BLaER1 treated with 17β-estradiol and CSF1 and Interleukin-3, amounts not matched to agents 10 nM and 100 nM (cell line): ENCODE data around the gene ITPKB.
A peak's percentile ranks its signal among the peaks of the same experiment; 100 is the strongest.

Source experiments
- H3K27ac ChIP-seq, 11 experiments: shearing (Covaris generic); formaldehyde crosslinking; 2 replicates each; pipeline ENCODE4 v1.8.1; 2022
- H3K27me3 ChIP-seq, 11 experiments: shearing (Covaris generic); formaldehyde crosslinking; 2 replicates each; pipeline ENCODE4 v1.8.1; 2022
- H3K36me3 ChIP-seq, 11 experiments: shearing (Covaris generic); formaldehyde crosslinking; 2 replicates each; pipeline ENCODE4 v1.8.1; 2022
- H3K4me1 ChIP-seq, 10 experiments: shearing (Covaris generic); formaldehyde crosslinking; 2 replicates each; pipeline ENCODE4 v1.8.1; 2022
- H3K4me2 ChIP-seq, 11 experiments: shearing (Covaris generic); formaldehyde crosslinking; 2 replicates each; pipeline ENCODE4 v1.8.1; 2022
- H3K4me3 ChIP-seq, 10 experiments: shearing (Covaris generic); formaldehyde crosslinking; 2 replicates each; pipeline ENCODE4 v1.8.1; 2022
- H3K9ac ChIP-seq, 11 experiments: shearing (Covaris generic); formaldehyde crosslinking; 2 replicates each; pipeline ENCODE4 v1.8.1; 2022
- H3K9me3 ChIP-seq, 11 experiments: shearing (Covaris generic); formaldehyde crosslinking; replicated peaks in 1 of 11; 2 replicates each; pipeline ENCODE4 v1.8.1; 2022
- H4K20me1 ChIP-seq, 11 experiments: shearing (Covaris generic); formaldehyde crosslinking; 2 replicates each; pipeline ENCODE4 v1.8.1; 2022
- Cebpa-rat ChIP-seq, 11 experiments: shearing (Covaris generic); IDR thresholded peaks; 2 replicates each; pipeline ENCODE4 v1.8.1; 2022

Gene ITPKB

GRCh38 chr1:226692051-226692792 lies 46.9 kb downstream of the ITPKB start:
- Histone ChIP-seq H4K20me1 (peaks cover 0 to 26% (median 16%) of the 10 kb centered on the region in 11 experiments; a peak in 13 of 22 replicates), H3K4me3 (no peak overlapping the region), H3K4me1 (peaks cover 42 to 81% (median 57%) of the 10 kb centered on the region in 10 experiments), H3K27ac (peak overlapping the region in 1 of 11 experiments; percentile 7; a peak in 1 of 22 replicates), H3K9ac (no peak overlapping the region), H3K4me2 (peak overlapping the region in 10 of 11 experiments; percentile 6 to 63 (median 36); a peak in 11 of 22 replicates), H3K27me3 (no peaks in the 10 kb centered on the region), H3K36me3 (peaks cover 0 to 29% (median 10%) of the 10 kb centered on the region in 11 experiments; a peak in 10 of 22 replicates), H3K9me3 (no peaks in the 10 kb centered on the region)
- no peak for TF ChIP-seq Cebpa-rat (IDR thresholded peaks at IDR 0.05)

GRCh38 chr1:226691247-226691646 lies 47.8 kb downstream of the ITPKB start:
- no peaks in the 10 kb centered on the region for H3K27me3 ChIP-seq
- H3K9ac ChIP-seq, result 0 out of 22 replicates have a peak overlapping the region, but pooled peaks of 1 of the 11 experiments have one; percentile 1
- peaks cover 0 to 29% (median 10%) of the 10 kb centered on the region in 11 experiments; a peak in 10 of 22 replicates for H3K36me3 ChIP-seq
- H4K20me1 ChIP-seq, result peaks cover 0 to 32% (median 17%) of the 10 kb centered on the region in 11 experiments; a peak in 13 of 22 replicates
- H3K4me2 ChIP-seq, result peak overlapping the region; percentile 6 to 63 (median 31); a peak in 18 of 22 replicates
- TF ChIP-seq Cebpa-rat (IDR thresholded peaks at IDR 0.05), result no peak
- H3K4me1 ChIP-seq, result peaks cover 42 to 81% (median 57%) of the 10 kb centered on the region in 10 experiments
- H3K27ac ChIP-seq, result no peak overlapping the region
- no peak overlapping the region for H3K4me3 ChIP-seq
- no peaks in the 10 kb centered on the region for H3K9me3 ChIP-seq

- H3K4me1 ChIP-seq, result peaks cover 50 to 85% (median 62%) of the 10 kb centered on the region in 10 experiments
Measured at GRCh38 chr1:226690460-226690982, 48.6 kb downstream of the ITPKB start.

GRCh38 chr1:226688808-226689207 lies 50.3 kb downstream of the ITPKB start:
- peaks cover 0 to 35% (median 9%) of the 10 kb centered on the region in 11 experiments; a peak in 11 of 22 replicates for H3K36me3 ChIP-seq
- H3K4me3 ChIP-seq, result no peak overlapping the region
- peaks cover 57 to 90% (median 75%) of the 10 kb centered on the region in 10 experiments for H3K4me1 ChIP-seq
- peak overlapping the region in 2 of 11 experiments; percentile 12 to 73; a peak in 3 of 22 replicates for H3K27ac ChIP-seq
- no peak for TF ChIP-seq Cebpa-rat (IDR thresholded peaks at IDR 0.05)
- peaks cover 0 to 33% (median 18%) of the 10 kb centered on the region in 11 experiments; a peak in 13 of 22 replicates for H4K20me1 ChIP-seq
- no peaks in the 10 kb centered on the region for H3K27me3 ChIP-seq
- peak overlapping the region; percentile 52 to 96 (median 77); a peak in 21 of 22 replicates for H3K4me2 ChIP-seq
- no peaks in the 10 kb centered on the region for H3K9me3 ChIP-seq
- H3K9ac ChIP-seq, result peak overlapping the region in 1 of 11 experiments; percentile 59; a peak in 2 of 22 replicates

More at GRCh38 chr1:226690460-226690982, 48.6 kb downstream of the ITPKB start:
- peaks cover 0 to 32% (median 17%) of the 10 kb centered on the region in 11 experiments; a peak in 13 of 22 replicates for H4K20me1 ChIP-seq
- peaks cover 0 to 29% (median 8%) of the 10 kb centered on the region in 11 experiments; a peak in 10 of 22 replicates for H3K36me3 ChIP-seq
- TF ChIP-seq Cebpa-rat (IDR thresholded peaks at IDR 0.05), result no peak
- H3K9me3 ChIP-seq, result no peaks in the 10 kb centered on the region
- no peaks in the 10 kb centered on the region for H3K27me3 ChIP-seq
- H3K4me2 ChIP-seq, result peak overlapping the region; percentile 6 to 63 (median 31); a peak in 21 of 22 replicates
- peak overlapping the region in 1 of 11 experiments; percentile 1; a peak in 1 of 22 replicates for H3K27ac ChIP-seq
- no peak overlapping the region for H3K4me3 ChIP-seq
- H3K9ac ChIP-seq, result no peak overlapping the region

GRCh38 chr1:226688056-226688748 lies 50.9 kb downstream of the ITPKB start:
- peaks cover 57 to 96% (median 80%) of the 10 kb centered on the region in 10 experiments for H3K4me1 ChIP-seq
- peaks cover 0 to 35% (median 18%) of the 10 kb centered on the region in 11 experiments; a peak in 13 of 22 replicates for H4K20me1 ChIP-seq
- peaks cover 0 to 29% (median 7%) of the 10 kb centered on the region in 11 experiments; a peak in 11 of 22 replicates for H3K36me3 ChIP-seq
- peak overlapping the region in 1 of 11 experiments; percentile 59; a peak in 3 of 22 replicates for H3K9ac ChIP-seq
- peak overlapping the region in 4 of 11 experiments; percentile 12 to 73 (median 54); a peak in 6 of 22 replicates for H3K27ac ChIP-seq
- no peak overlapping the region; a peak in 1 of 20 replicates for H3K4me3 ChIP-seq
- no peak for TF ChIP-seq Cebpa-rat (IDR thresholded peaks at IDR 0.05)
- H3K27me3 ChIP-seq, result no peaks in the 10 kb centered on the region
- peak overlapping the region; percentile 52 to 96 (median 77) for H3K4me2 ChIP-seq
- H3K9me3 ChIP-seq, result no peaks in the 10 kb centered on the region

- TF ChIP-seq Cebpa-rat (IDR thresholded peaks at IDR 0.05), result no peak
- H3K9me3 ChIP-seq, result no peaks in the 10 kb centered on the region
- H3K4me2 ChIP-seq, result peak overlapping the region; percentile 52 to 96 (median 77)
Measured at GRCh38 chr1:226687426-226687825, 51.7 kb downstream of the ITPKB start.

GRCh38 chr1:226686440-226687425 lies 52.3 kb downstream of the ITPKB start:
- no peaks in the 10 kb centered on the region for H3K9me3 ChIP-seq
- peak overlapping the region in 6 of 11 experiments; percentile 3 to 73 (median 54); a peak in 9 of 22 replicates for H3K27ac ChIP-seq
- peaks cover 0 to 17% (median 3%) of the 10 kb centered on the region in 11 experiments; a peak in 7 of 22 replicates for H3K36me3 ChIP-seq
- H3K4me2 ChIP-seq, result peak overlapping the region; percentile 52 to 96 (median 77)
- H3K9ac ChIP-seq, result peak overlapping the region in 4 of 11 experiments; percentile 34 to 59 (median 52); a peak in 9 of 22 replicates
- H3K27me3 ChIP-seq, result no peaks in the 10 kb centered on the region
- peaks cover 0 to 40% (median 21%) of the 10 kb centered on the region in 11 experiments; a peak in 13 of 22 replicates for H4K20me1 ChIP-seq
- peaks cover 49 to 98% (median 80%) of the 10 kb centered on the region in 10 experiments for H3K4me1 ChIP-seq
- 0 out of 20 replicates have a peak overlapping the region, but pooled peaks of 1 of the 10 experiments have one; percentile 8 for H3K4me3 ChIP-seq
- TF ChIP-seq Cebpa-rat (IDR thresholded peaks at IDR 0.05), result no peak

More at GRCh38 chr1:226687426-226687825, 51.7 kb downstream of the ITPKB start:
- peaks cover 56 to 97% (median 83%) of the 10 kb centered on the region in 10 experiments for H3K4me1 ChIP-seq
- H3K9ac ChIP-seq, result peak overlapping the region in 4 of 11 experiments; percentile 34 to 59 (median 52); a peak in 8 of 22 replicates
- peaks cover 0 to 21% (median 3%) of the 10 kb centered on the region in 11 experiments; a peak in 9 of 22 replicates for H3K36me3 ChIP-seq
- 0 out of 20 replicates have a peak overlapping the region, but pooled peaks of 1 of the 10 experiments have one; percentile 1 for H3K4me3 ChIP-seq
- peaks cover 0 to 40% (median 21%) of the 10 kb centered on the region in 11 experiments; a peak in 13 of 22 replicates for H4K20me1 ChIP-seq
- H3K27me3 ChIP-seq, result no peaks in the 10 kb centered on the region
- peak overlapping the region in 6 of 11 experiments; percentile 3 to 73 (median 54); a peak in 8 of 22 replicates for H3K27ac ChIP-seq
